GM18873 (cell line): ENCODE measurements around the gene NPAS3.

ENCODE experiments used
- ATAC-seq: cut with Tn5 transposase; IDR thresholded peaks from one replicate; pipeline ENCODE4 v1.9.1; 2021; ENCODE audit warnings: mild to moderate bottlenecking, moderate library complexity, moderate number of reproducible peaks; ENCODE audit not compliant: unreplicated experiment, low FRiP score

NPAS3 gene

GRCh38 chr14:33589334-33589733 is 650.7 kb downstream of the NPAS3 start:
- no peak for ATAC-seq

- ATAC-seq: no peak
These were observed 652.4 kb downstream of the NPAS3 start for GRCh38 chr14:33590891-33591630.

GRCh38 chr14:33592297-33592696 is 653.6 kb downstream of the NPAS3 start:
- ATAC-seq: no peak

DNA sequence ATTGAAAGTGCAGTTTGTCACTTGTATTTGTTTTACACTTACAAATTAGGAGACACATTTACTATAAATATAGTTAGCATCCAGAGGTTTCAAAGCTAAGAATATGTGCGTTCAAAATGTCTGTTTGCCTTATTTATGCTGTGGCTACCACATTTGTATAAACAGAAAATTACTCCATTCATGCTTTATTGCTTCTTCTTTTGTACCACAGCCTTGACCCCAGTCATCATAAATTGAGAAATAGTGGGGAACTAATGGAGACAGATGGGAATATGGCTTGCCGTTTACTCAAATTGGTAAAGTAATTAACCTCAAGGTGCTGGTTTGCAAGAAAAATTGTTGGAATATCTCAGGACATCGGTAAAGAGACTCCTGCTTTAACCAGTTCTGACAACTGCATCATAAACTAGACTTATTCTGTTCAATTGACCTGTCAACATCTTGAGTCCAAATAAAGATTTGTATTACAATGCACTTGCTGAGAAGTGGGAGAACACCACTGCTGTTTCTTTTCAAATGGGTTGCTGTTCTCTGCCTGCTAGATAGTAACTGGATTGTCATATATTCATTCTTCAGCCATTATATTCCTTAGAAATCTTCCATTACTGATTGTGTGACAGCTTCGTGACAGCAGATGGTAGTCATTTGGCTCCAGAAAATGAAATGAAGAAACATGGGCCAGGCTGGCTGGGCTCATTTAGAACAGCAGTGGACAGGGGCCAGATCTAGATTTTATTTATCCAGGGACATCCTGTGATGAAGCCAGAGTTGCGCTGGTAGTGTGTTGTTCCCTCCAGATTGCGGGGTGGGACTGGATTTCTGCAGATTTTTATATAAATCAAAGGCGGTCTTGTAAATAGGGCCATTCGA is 657.8 kb downstream of the NPAS3 start:
- no peak for ATAC-seq

DNA sequence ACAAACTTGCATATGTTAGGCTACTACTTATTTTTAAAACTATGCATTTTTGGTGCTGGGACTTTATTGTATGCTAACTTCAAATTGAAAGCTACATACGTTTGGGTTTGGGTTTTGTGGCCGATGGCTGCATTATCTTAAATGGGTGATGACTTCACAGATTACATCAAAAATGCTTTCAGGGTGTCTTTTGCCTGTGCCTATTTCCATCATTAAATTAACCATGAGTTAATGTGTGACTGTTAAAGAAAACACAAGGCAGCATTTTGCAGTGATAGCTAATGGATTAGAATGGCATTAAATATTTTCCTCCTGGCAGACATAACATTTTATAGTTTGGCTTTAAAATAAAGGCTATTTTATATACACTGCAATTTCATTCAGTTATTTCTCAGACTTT is 659.9 kb downstream of the NPAS3 start:
- no peak for ATAC-seq

DNA sequence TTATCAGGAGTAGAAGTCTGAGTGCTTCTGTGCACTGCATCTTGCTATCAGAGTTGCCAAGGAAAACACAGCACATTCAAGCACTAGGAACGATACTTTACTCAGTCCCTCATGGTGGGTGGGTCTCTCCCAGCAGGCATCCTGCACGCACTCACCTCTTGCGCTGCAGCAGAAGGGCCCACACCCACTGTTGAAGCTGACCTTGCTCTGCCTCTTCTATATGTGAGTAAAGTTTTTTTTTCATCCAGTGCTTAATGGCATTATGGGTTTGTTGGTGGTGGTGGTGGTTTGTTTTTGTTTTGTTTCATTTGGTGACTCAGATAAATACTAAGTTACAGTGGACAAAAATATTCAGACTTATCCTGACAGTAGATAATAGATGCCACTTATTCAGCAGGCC is 663.7 kb downstream of the NPAS3 start:
- no peak for ATAC-seq

- no peak for ATAC-seq
These were observed 667.9 kb downstream of the NPAS3 start for GRCh38 chr14:33606591-33606990.

DNA sequence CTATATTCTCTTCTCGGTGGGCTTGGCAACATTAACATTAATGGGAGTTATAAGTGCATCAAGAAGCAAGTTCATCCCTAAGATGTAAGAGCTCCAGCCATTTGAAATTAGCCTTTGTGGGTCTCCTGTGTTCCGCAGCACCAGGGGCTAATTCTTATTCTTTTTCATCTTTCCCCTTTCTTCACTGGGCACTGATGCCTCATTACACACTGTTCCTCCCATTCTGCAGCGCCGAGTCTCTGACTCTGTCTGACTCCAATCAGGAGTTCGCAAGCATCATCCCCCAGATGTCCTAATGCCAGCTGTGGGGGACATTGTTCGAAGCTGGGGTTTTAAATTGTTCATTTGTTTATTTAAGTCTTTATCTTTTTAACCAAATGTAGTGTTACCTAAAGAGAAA is 670.9 kb downstream of the NPAS3 start:
- no peak for ATAC-seq

GRCh38 chr14:33610121-33610520 is 671.4 kb downstream of the NPAS3 start:
- no peak for ATAC-seq

DNA sequence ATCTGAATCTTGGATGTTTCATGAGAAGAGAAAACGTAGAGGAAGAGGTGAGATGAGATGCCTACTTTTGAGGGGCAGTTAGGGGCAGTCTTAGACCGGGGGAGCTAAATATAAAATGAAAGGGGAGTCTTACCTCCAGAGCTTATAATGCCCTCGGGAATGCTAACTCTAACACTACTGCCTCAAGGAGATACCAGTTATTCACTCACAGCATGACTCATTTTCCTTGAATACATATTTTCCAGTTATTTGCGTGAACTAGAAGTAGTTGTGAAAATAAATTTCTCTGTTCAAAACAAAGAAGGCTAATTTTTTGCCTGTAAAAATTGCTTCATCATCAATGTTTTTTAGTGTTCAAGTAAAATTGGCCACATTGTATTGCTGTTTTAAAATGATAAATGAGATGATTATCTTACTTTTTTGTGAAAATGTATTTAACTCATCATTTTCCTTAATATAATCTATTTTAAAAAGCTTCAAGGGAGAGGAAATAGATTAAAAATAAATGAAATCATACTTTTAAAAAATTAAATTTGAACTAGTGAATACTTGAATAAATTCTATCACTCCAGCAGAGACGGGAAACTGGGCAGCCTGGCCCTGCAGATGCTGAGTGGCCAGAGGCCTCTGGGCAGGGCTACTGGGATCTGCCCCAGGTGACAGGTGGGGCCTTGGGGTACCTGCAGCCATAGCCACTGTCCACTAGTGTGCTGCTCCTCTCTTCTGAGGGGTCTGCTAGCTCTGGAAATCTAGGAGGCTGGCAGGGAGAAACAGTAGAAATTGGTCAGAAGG is 672.9 kb downstream of the NPAS3 start:
- ATAC-seq: no peak

DNA sequence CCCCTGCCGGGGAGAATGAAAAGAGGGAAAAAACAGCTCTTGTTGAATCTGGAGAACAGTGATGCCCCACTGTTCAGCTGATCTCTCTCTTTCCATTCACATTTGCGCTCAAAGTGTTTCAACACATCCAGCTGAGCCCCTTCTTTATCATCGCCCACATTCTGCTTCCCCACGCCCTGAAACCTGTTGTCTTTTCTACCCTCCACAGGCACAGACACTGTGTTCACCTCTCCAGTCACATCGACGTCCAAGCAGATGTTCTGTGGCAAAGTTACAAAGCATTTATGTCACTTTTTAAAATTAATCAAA is 673.5 kb downstream of the NPAS3 start:
- ATAC-seq: no peak

DNA sequence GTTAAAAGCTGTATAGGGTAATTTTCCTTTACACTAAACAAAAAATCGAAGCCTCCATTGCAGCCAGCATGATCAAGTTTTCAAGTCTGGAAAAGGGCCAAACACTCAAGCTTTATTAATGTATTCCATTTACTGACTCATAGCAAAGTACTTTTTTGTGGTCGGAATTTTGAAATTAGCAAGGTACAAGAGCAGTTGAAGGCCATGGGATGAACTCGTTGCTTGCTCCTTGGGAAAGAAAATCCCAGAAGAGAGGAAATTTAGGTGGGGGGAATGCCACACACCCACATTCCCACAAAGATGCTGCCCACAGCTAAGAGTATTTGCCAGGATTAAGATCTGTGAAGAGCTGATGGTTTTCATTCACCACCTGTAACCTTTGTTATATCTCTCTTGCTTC is 678.5 kb downstream of the NPAS3 start:
- no peak for ATAC-seq

DNA sequence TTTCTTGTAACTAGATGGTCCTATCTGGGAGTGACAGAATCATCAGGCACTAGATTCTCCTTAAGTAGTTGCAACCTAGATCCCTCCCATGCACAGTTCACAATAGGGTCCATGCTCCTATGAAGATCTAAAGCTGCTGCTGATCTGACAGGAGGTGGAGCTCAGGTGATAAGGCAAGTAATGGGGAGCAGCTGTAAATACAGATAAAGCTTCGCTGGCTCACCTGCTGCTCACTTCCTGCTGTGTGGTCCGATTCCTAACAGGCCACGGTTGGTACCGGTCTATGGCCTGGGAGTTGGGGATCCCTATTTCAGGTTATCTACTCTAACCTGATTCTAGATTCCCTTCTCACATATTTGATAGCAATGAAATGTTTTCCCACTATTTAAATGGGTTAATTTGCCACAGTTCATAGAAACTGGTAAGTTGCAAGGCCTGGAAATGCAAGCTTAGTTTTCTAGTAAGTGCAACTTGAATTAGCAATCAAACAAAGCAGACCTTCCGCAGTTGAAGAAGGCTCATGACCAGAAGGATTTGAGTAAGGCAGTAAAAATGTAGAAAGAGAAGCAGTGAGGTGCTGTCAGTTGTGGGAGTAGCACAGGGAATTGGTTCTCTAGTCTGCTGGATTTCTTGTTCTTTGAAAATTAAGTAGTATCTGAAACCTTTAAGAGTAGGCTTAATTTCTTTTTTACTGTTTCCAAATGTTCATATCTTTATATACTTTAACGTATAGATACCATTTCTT is 679.9 kb downstream of the NPAS3 start:
- ATAC-seq: no peak

DNA sequence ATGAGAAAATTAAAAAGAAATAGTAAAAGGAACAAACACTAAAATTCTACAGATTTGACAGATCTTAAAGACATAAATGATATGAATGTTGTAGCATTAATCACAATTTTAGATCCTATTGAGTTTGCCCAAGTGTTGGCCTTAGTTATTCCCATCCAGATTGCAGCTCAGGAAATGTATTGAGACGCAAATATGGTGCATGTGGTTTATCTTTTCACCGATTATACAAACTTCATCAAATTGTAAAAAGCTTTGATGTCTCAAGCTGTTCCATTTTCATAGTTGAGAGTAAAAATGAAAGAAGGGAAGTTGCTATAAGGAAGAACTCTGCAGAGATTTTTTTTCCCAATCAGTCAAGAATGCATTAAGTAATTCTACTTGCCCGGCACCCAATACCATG is 683.8 kb downstream of the NPAS3 start:
- no peak for ATAC-seq

DNA sequence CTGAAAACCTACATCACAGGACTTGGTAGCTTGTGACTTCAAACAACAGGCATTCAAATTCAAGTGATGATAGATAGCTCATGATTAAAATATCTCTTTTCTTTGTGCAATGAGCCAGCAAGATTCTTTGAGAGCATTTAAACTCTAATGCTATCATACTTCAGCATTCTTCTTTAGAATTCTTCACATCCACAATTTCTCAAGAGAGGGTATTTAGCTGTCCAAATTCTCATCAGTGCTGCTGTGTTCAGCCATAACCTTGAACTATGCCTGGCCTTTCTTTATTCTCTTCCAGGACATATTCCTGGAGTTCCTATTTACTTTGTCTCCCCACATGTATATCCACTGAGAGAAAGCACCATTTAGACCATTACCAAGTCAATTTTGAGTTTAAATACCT is 691.1 kb downstream of the NPAS3 start:
- ATAC-seq: no peak

GRCh38 chr14:33631021-33631420 is 692.3 kb downstream of the NPAS3 start:
- ATAC-seq: no peak

GRCh38 chr14:33631441-33631840 is 692.8 kb downstream of the NPAS3 start:
- no peak for ATAC-seq

DNA sequence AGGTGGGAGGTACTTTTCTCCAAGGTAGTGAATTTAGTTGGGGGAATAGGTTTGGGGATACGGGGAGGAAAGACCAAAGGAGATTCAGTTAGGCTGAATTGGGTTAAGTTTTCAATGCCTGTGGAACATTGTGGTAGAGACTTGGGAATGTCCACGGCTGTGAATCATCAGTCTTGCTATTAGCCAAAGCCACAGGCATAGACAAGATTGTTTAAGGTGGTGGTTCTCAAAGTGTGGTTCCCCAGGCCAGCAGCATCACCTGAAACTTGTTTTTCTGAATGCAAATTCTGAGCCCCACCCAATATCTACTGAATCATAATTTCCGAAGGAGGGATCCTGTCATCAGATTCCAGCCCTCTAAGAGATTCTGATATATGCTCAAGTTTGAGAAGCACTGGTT is 696.0 kb downstream of the NPAS3 start:
- no peak for ATAC-seq

DNA sequence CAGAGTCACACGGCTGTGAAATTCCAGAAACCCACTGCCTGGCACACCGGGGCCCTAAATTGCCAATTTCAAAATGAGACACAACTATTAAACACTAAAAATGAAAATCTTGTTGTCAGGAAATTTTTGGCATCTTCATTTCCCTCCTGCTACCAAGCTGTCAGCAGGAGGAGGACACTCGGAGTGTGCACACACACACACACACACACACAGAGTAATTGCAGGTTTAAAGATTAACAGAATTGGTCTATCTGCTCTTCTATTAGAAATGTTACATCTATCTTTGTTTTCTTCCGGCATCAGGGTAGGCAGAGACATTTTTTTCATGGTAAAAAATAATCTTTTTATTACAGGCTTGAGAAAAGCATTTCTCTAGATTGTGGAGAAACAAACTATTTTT is 698.0 kb downstream of the NPAS3 start:
- ATAC-seq: no peak

- ATAC-seq: no peak
These were observed 703.4 kb downstream of the NPAS3 start for GRCh38 chr14:33642080-33642479.
